GDM1 (cell line): Measurements from ENCODE around the gene C2orf81.
"Not testable (repeated sequence)": the region's sequence is repeated elsewhere in the genome, so short reads cannot be mapped to it uniquely, and the experiment has no call there.

Source experiments
- DNase-seq: peaks from one replicate; lab custom pipeline; 2025; lab: John Stamatoyannopoulos, UW

C2orf81 gene

DNA sequence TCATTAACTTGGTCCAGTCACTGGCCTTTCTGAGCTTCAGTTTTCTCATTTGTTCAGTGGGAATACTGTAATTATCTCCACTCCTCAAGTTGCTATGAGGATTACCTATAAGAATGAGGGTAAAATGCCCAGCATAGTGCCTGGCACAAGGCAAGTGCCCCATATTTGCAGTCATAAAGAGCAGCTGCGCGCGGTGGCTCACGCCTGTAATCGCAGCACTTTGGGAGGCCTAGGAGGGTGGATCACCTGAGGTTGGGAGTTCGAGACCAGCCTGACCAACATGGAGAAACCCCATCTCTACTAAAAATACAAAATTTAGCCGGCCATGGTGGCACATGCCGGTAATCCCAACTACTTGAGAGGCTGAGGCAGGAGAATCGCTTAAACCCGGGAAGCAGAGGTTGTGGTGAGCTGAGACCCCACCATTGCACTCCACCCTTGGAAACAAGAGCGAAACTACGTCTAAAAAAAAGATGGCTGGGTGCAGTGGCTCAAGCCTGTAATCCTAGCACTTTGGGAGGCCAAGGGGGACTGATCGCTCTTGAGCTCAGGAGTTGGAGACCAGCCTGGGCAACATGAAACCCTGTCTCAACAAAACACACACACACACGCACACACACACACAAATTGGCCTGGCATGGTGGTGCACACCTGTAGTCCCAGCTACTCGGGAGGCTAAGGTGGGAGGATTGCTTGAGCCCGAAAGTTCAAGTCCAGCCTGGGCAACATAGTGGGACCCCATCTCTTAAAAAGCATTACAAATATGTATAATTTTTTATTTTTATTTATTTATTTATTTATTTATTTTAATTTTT lies 21.3 kb upstream of the C2orf81 start:
- not testable (repeated sequence) for DNase-seq

DNA sequence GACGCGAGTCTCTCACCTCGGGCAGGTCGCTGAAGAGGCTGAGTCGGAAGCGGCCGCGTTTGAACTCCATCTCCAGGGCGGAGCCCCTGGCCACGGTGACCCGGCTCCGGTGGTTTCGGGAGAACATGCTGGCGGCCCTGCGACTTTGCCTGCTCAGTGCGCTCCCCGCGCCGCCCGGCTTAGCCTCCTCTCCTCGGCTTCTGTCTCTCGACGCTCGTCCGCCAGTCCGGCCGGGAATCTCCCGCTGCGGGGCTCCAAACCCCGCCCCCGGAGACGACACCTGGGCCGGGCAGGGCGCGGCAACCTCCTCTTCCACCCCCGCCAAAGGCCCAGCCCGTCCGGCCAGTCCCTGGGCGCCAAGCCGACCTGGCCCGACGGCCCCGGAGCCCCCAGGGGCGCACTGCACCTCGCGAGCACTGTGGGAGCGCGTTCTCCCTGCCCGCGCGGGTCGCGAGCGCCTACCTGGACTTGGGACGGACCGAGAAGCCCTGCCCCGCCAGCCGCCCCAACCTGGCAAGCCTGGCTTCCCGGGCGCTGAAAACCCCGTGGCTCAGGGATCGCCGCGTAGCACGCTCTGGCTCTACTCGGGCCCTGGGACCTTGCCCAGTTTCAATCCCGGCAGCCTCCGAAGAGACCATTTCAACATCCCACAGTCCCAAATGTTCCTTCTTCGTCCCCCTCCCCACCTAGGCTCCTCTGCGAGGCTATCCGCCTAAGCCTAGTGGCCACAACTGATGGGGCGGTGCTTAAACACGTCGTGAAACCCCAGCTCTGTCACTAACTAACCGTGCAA lies 20.5 kb upstream of the C2orf81 start, which contains the start of gene RTKN:
Gene RTKN (minus strand): TSS at position 248 of the 793 bp plus-strand sequence. CDS start 121 bp downstream, at position 127.
- DNase-seq: no peak

DNA sequence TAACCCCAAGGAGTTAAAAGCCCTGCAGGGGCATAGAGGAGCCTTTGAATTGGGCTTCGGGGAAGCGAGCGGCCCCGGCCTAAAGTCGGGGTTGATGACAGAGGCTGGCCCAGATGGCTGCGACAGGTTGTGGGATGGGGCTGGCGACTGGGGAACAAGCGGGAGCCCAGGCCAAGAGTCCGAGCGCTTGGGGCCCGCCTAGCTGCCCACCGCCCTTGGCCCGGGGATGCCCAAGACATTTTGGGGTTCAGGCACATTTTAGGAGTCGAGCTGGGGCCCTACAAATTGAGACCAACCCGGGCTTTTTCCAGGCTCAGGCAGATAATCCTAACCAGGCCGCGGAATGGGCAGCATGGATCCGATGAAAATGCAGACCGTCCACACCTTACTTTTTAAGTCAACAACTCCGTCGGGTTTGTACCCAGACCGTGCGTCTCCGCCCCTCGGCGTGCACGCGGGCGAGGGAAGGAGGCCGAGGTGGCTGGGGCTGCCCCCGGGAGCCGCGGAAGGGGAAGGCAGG lies 19.8 kb upstream of the C2orf81 start:
- no peak for DNase-seq

DNA sequence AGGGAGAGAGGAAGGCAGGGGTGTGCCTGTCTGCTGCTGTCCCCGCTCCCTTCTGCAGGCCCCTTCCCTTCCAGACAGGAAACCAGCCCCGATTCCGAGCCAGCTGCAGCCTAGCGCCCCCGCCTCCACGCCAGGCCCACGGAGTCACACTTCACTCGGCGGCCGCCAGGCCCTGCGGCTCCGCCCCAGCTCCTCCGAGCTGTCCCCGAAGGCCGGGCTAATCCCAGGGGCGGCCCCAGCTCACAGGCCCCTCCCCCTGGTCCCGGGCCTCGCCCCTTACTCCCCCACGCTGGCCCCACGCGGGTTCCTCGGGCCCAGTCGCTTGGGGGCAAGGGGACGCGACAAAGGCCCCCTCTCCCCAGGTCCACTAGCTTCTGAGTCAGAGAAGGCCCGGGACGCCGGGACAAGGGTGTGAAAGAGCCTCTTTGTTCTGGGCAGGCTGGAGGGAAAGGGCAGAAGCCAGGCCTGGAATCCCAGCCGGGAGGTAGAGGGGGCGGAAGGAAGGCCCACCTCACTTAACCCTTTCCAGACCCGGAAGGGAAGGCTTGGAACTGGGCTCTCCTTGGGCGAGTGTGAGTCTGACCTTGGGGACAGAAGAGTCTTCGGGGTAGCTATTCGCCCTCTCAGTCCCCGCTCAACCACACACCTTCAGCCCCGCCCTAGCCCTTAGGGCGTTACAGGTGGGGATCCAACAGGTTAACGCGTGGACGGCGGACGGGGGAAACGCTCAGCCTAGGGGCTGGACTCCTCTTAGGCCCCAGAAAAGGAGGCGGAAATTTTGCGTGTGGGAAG lies 19.2 kb upstream of the C2orf81 start:
- DNase-seq: peak; percentile 92

DNA sequence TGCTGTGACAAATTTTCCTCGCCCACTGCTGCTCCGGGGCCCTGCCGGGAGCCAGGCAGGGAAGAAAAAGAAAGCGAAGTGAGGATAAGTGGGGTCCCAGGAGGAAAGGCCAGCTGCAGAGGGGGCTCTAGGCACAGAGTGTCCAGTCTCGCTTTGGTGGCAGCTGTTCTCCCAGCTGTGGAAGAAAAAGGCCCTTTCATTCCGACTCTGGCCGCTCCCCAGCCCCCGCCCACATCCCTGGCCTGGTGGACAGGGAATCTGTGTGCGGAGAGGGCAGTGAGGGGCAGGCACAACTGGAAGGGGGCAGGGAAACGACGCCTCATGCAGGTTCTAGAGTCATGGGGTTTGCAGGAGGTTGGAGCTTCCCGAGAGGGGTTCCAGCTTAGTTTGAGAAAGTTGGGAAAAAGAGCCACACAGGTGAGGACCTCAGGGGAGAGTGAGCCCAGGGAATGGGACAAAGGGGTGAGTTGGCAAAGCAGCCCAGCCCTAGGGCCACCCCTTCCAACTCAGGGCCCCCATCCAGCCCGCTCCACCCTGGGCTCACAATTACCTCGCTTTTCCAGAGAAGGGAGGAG lies 18.5 kb upstream of the C2orf81 start:
- DNase-seq: no peak

DNA sequence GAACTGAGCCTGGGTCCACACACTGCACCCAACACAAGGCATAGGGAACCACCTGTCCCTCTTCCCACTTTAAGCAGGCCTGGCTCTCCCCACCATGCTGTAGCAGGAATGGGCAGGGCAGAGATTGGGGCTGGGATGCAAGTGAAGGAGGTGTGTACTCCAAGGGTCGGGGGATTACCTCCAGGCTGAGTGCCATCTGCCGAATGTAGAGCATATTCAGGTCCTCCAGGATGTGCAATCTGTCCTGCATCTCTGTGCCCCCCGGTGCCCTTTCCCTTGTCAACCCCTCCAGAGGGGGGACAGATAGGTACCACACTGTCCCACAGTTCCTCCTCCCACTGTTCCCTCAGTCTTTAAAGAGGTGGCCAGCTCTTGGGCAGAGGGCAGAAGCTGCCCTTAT lies 18.0 kb upstream of the C2orf81 start:
- no peak for DNase-seq

DNA sequence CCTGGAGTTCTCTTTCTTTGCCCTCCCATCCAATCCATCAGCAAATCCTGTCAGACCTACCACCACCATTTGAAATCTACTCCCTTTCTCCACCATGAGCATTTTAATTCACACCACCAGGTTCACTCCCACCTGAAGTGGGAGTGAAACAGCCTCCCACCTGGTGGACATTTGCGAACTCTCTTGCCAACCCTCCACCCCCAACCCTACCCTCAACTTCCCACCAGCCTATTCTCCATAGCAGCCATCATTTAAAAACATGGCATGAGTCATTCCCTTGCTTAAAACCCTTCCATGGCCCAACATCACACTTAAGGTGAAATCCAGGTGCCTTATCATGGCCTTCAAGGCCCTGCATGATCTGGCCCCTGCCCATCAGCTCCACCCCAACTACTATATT lies 16.8 kb upstream of the C2orf81 start:
- no peak for DNase-seq

DNA sequence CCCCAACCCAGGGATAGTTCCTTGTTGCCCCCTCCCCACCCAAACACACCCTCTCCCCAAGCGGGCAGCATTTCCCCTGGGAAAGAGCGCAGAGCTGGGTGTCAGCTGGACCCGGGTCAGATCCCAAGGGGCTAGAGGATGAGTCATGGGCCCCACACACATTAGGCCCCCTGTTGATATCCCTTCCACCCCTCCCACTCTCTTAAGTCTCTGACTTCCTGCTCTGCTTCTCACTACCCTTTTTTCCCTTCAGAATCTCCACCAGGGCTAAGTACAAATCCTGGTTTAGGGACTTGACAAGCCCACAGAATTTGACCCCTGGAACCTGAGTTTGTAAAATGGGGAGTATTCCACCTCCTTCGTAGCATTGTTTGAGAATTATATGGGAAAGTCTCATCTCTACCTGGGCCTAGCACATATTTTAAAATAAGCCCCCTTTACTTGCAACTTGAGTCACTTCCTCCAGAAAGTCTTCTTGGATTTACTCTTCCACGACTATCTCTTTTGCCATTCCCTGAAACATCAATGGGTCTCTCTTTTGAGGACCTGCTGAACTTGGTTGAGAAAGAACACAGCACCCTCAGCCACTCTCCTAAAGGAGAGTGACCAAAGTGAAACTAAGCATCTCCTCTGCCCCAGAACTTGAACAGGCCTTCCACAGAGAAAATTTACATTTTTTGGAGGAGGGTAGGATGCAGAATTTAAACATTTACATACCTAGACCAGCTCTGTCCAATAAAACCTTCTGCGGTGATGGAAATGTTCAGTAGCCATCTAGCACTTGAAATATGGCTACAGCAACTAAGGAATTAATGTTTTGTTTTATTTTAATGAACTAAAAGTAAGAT lies 15.7 kb upstream of the C2orf81 start:
- DNase-seq: no peak

DNA sequence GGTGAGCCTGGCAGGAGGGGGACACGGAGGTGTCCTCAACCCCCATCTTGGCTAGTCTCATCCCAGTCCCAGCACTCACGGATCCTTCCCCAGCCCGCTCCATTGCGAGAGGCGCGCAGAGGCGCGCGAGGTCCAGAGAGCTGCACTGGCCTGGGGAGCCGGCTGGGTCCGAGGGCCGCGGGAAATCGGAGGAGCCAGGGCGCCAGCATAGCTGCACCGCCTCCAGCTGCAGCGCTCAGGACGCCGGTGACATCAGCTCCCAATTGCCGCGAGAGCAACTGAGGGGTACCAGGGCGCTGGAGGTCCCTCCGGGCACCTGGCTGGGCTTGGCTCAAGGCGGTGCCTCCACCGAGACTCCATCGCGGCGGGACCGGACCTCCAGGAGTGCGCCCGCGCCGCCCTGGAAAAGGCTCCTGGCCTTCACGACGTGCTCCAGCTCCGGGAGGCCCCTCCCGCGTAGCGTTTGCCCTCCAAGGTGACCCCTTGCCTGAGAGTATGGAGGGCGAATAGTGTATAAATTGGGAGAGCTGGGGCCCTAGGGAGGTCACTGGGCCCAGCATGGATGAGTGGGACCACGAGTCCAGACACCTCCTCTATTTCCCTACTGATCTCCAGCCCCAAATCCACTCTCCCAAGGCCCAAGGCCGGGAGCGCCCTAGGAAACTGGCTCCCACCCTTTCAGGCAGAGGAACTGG lies 14.8 kb upstream of the C2orf81 start:
- DNase-seq: no peak

DNA sequence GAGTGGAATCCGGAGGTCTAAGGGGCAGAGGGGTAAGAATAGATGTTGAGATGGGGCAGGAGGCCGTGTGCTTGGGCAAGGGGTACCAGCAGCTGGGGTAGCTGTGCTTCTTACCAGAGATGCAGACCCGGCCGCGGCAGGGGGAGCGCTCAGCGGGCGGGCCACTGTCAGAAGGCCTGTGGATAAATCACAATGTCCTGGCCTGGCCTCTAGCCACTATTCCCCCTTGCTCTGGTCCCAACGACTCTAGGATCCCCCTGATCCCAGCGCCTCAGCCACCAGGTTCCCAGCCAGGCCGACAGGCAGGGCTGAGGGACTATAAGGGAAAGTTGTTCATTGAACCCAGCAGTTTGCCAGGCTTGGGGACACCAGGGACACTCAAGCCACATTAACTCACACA lies 9.1 kb upstream of the C2orf81 start:
- no peak for DNase-seq

DNA sequence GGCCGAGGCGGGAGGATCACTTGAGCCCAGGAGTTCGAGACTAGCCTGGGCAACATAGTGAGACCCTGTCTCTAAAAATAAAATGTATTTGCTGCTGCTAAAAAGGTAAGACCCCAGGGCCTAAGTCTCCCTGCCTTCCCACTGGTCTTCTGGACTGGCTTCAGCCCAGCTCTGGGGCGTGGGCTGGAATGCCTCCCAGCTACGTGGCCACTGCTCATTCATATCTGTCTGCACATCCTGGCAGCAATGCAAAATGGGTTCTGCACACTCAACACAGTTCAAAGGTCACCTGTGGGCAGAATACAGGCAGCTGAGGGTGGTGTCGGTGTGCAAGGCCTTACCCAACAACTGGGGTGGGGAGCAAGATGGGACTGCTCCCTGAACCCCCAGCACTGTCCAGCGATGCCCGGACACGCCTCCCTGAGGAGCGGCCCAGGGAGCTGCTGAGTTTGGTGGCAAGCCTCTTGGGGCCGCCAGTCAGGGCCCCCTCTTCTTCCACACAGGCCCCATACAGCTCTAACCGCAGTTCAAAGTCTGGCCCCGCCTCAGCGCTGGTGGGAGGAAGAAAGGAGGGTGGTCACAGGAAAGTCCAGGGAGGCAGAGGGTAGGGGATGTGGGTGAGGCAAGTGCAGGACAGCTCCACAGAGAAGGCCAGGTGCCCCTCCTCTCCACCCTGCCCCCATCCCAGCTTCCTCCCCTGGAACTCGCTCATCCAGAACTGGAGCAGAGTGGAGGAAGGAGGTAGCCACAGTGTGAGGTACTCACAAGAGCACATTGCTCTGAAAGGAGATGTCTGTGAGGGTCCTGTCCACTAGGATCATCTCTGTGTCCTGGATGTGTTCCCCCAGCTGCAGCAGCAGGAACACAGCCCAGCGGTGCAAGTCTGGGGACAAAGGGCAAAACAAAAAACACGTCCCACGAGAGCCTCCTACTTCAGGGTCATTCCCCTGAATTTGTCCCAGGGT lies 8.3 kb upstream of the C2orf81 start:
- no peak for DNase-seq

DNA sequence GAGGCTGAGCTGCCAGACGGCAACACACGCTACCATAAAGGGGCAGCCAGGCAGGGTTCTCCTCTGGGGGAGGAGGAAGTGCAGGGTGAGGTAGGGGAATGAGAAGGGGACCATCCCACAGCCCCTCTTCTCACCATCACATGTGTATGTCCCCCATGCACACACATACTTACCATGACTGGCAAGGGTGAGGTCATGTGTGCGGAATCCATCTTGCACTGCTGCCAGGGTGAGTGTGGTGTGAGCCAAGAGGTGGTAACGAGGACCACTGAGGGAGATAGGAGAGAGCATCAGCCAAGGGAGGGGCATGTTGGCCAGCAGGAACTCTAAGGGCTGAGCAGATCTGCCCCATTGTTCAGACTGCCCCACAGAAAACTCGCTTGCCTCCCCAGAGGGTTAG lies 7.3 kb upstream of the C2orf81 start:
- DNase-seq: no peak

DNA sequence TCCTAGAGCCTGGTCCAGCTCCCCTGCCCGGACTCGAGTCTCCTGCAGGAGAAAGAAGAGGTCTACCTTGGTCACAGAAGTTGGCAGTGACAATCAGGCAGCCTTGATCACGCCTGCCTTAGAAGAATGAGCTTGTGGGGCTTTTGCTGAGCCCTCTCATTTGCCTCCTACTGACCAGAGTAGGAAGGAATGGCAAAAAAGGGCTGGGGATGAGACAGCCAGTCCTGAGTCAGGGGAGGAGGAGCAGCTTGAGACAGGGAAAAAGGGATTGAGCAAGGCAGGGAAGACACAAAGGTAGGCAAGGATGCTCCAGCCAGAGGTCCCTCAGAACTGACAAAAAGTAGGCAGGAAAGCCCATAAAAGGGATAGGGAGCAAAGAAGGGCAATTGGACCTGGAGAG lies 6.1 kb upstream of the C2orf81 start:
- no peak for DNase-seq

DNA sequence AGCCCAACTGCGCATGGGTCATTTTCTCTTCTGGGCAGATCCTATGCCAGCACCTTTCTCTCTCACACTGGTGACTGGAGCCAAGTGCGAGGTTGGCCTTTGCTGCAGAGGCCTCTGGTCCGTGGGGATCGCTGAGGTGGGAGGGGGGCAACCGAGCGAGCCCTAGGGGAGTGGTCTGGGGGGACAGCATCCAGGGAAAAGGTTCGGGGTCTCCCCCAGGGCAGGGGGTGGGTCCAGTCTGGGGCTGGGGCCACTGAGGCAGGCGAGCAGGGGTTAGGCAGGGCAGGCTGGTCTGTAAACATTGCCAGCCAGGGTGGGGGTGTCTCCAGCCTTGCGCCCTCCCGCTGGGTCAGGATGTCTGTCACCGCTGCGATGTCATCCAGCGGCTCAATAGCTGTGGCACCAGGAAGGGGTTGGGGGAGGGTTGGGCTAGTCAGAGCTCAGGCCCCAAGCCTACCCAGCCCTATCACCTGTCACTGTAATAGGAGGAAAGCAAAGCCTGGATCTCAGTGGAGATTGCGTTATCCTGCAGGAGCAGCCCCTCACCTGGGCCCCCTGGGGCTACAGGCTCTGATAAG lies 4.9 kb upstream of the C2orf81 start:
- DNase-seq: no peak

DNA sequence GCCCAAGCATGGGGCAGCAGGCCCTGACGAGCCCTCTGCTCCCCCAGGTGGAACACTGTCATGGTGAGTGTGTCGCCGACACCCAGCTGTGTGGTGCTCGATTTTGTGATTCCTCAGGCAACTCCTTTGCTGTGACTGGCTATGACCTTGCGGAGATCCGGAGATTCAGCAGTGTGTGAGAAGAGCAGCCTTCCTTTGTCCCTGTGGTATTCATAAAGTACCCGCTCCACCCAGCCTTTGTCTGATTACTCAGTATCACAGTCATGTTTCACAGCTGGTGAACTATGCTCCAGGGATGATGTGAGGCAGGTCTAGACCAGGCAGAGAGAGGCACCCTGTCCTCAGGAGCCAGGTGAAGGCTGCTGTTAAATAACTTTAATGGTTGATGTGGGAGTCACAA lies 4.1 kb upstream of the C2orf81 start:
- DNase-seq: no peak

DNA sequence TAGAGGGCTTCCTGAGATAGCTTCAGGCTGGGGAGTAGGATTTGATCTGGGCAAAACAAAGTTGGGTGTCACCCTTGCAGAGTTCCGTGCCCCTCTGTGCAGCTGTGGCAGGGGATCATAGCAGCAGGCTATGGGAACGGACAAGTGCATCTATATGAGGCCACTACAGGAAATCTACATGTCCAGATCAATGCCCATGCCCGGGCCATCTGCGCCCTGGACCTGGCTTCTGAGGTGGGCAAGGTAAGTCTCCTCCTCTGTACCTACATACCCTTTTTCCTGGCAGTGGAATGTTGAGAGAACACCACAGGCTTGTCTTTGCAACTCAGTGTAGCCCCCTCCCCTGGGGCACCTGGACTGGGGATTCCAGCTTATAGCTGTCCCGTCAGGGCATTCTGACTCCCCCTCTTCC lies 3.6 kb upstream of the C2orf81 start:
- DNase-seq: no peak

DNA sequence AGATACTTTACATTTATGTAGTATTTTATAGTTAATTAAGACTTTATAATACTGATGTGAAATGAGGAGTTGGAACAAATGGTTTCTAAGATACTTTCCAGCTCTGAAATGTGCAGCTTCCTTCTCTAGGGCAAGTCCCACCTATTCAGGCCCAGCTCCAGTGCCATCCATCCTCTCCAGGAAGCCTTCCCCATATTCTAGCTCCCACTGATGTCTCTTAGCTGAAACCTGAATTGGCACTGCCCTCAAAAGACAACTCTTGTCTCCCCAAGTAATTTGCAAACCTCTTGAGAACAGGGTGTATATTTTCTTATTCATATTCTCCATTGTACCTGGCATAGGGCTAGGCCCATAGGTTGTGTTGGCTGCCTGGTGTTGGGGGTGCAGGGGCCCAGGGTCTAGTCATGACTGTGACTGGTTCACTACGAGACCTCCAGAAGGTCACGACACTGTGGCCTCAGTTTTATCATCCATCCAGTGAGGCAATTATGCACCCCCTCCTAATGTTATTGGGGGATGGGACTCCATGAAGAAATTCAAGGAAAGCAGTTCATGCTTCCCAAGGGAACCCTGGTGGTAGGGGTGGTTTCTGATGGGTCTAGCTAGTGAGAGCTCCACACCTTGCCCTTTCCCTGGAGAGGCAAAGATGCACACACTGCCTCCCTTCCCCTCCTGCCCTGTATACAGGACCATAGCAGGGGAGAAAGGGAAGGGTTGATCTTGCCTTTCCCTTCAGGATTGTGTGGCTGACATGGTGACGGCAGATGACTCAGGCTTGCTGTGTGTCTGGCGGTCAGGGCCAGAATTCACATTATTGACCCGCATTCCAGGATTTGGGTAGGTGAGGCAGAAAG lies 2.9 kb upstream of the C2orf81 start:
- DNase-seq: no peak
